Spleen (tissue), 10 donors: ENCODE data around the gene NBPF8. TPM values are rescaled to one million over a fixed set of nuclear protein-coding genes. Genes with fewer than 3 reads are reported as not detected.

Experiments
- polyA plus RNA-seq, 3 donors: library from polyadenylated mRNA; stranded (reverse); fragments of 200-250 nt; gene quantifications; one replicate each; pipeline ENCODE4 v1.2.1, GENCODE V29; 2013
- total RNA-seq, 7 donors: library from RNA; depleted of rRNA in 3 of 7; stranded (reverse); fragments of >200 nt in 3 of 7; fragmentation: NEBNext Ultra II Directional in 4 of 7; extraction: Animal tissue kit (Norgen Biotek cat#: 25700) in 4 of 7; gene quantifications; one replicate each; pipeline versions ENCODE4 v1.1.0 to v1.2.1, GENCODE V29; 2016 to 2021
- donor health status: healthy with polysubstance abuse.
- donor health status: DM: no; HTN: no; CAD: no; lungs with moderate emphysema.
- donor health status: DM: no; HTN: no; CAD: no.
- donor health status: Bipolar disorder and iron deficiency.
- donor health status: healthy.
- donor health status: DM: no; HTN: no; CAD: no.
- donor health status: DM: yes; HTN: yes; CAD: no.

Gene NBPF8
- total and polyA plus RNA-seq, 10 donors: 6.4 to 22.0 (median 13.7) TPM

Other genes starting within 250 kb of the NBPF8 start
- gene SEC22B, start 238.5 kb upstream of the NBPF8 start, total RNA-seq: 10 to 100 TPM; 25.5 to 37.9 (median 30.2) TPM
- 10 to 100 TPM; 11.1 to 14.5 (median 13.1) TPM for gene SEC22B, start 238.5 kb upstream of the NBPF8 start, polyA plus RNA-seq